Hepatocyte (in vitro differentiated cells): ENCODE measurements around the gene PCDH8. TPM values are rescaled to one million over a fixed set of nuclear protein-coding genes. Genes with fewer than 3 reads are reported as not detected.

Experiments used
- DNase-seq: peaks from one replicate; pipeline ENCODE4 v3.0.0-alpha.2; 2016; ENCODE audit warnings: low spot score
- H2AFZ ChIP-seq: fragments of 200-600 bp; sonication (generic); 2 replicates; pipeline ENCODE4 v1.6.0; 2016; ENCODE audit warnings: antibody characterized with exemption, mild to moderate bottlenecking
- H3K27ac ChIP-seq: fragments of 200-600 bp; sonication (generic); 2 replicates; pipeline ENCODE4 v1.5.1; 2016; ENCODE audit warnings: mild to moderate bottlenecking
- H3K27me3 ChIP-seq: fragments of 200-600 bp; sonication (generic); 2 replicates; pipeline ENCODE4 v1.6.1; 2016
- H3K36me3 ChIP-seq: fragments of 200-600 bp; sonication (generic); replicated peaks from 2 replicates; pipeline ENCODE4 v1.5.1; 2016; ENCODE audit warnings: low read depth; ENCODE audit not compliant: insufficient read depth
- H3K4me1 ChIP-seq: fragments of 200-600 bp; sonication (generic); 2 replicates; pipeline ENCODE4 v1.5.1; 2016; ENCODE audit warnings: mild to moderate bottlenecking, moderate library complexity; ENCODE audit not compliant: insufficient read depth
- H3K4me2 ChIP-seq: fragments of 200-600 bp; sonication (generic); 2 replicates; pipeline ENCODE4 v1.6.0; 2016
- H3K4me3 ChIP-seq: fragments of 200-600 bp; sonication (generic); 2 replicates; pipeline ENCODE4 v1.5.1; 2016; ENCODE audit warnings: mild to moderate bottlenecking
- H3K79me2 ChIP-seq: fragments of 200-600 bp; sonication (generic); 2 replicates; pipeline ENCODE4 v1.6.0; 2017; ENCODE audit warnings: mild to moderate bottlenecking
- H3K9me2 ChIP-seq: fragments of 200-600 bp; sonication (generic); replicated peaks from 2 replicates; pipeline ENCODE4 v1.6.0; 2017; ENCODE audit warnings: mild to moderate bottlenecking; ENCODE audit not compliant: insufficient read depth
- H3K9me3 ChIP-seq: fragments of 200-600 bp; sonication (generic); 2 replicates; pipeline ENCODE4 v1.5.1; 2016; ENCODE audit warnings: low read depth, mild to moderate bottlenecking
- H4K20me1 ChIP-seq: fragments of 200-600 bp; sonication (generic); 2 replicates; pipeline ENCODE4 v1.6.0; 2016; ENCODE audit warnings: mild to moderate bottlenecking; ENCODE audit not compliant: insufficient read depth, poor library complexity, severe bottlenecking
- CTCF ChIP-seq: fragments of 200-600 bp; sonication (generic); IDR thresholded peaks from 2 replicates; pipeline ENCODE4 v1.5.1; 2016; ENCODE audit warnings: antibody characterized with exemption, mild to moderate bottlenecking; ENCODE audit not compliant: poor library complexity
- EZH2 ChIP-seq: fragments of 200-600 bp; sonication (generic); IDR thresholded peaks from 2 replicates; pipeline ENCODE4 v1.6.1; 2016; ENCODE audit warnings: antibody characterized with exemption, mild to moderate bottlenecking, borderline replicate concordance
- EZH2phosphoT487 ChIP-seq: fragments of 200-600 bp; sonication (generic); IDR thresholded peaks from one replicate; pipeline ENCODE4 v1.6.1; 2018; ENCODE audit warnings: antibody characterized with exemption, mild to moderate bottlenecking, low read depth, moderate library complexity; ENCODE audit not compliant: unreplicated experiment, severe bottlenecking
- WGBS: methylation state at CpG from one replicate; pipeline ENCODE4 v1.1.6; 2016; ENCODE audit warnings: low lambda C conversion rate; ENCODE audit errors: missing lambda C conversion rate; 5-methylcytosine and 5-hydroxymethylcytosine counted together
- polyA plus RNA-seq: library from polyadenylated mRNA; unstranded; fragments of >200 nt; fragmentation: Nextera tagmentation; extraction: Ambion mirVana; gene quantifications from 2 replicates; pipeline ENCODE4 v1.2.1, GENCODE V29; 2016
- total RNA-seq: library from RNA; depleted of rRNA; stranded (reverse); fragments of >200 nt; gene quantifications from 2 replicates; pipeline ENCODE4 v1.2.3, GENCODE V29; 2014

PCDH8 gene
- total and polyA plus RNA-seq, 2 experiments from 2014 or later = 0.19 to 0.37 TPM

- Histone ChIP-seq H3K9me3 (no peaks in the 10 kb centered on the region), H4K20me1 (no peaks in the 10 kb centered on the region), H3K9me2 (no peaks in the 10 kb centered on the region), H3K79me2 (no peaks in the 10 kb centered on the region), H3K27ac (no peak overlapping the region), H3K4me1 (no peaks in the 10 kb centered on the region), H3K27me3 (no peaks in the 10 kb centered on the region), H3K4me3 (no peak overlapping the region), H2AFZ (no peak overlapping the region), H3K4me2 (no peak overlapping the region), H3K36me3 (no peaks in the 10 kb centered on the region)
- no peak for TF ChIP-seq EZH2
- no peak for TF ChIP-seq CTCF
- TF ChIP-seq EZH2phosphoT487 = no peak
- 90% methylated on average over 5 of the region's 5 CpGs for WGBS
- no peak for DNase-seq
Observed at GRCh38 chr13:52800856-52801255, 47.6 kb downstream of the PCDH8 start.

GRCh38 chr13:52798770-52799430 is 49.5 kb downstream of the PCDH8 start:
- H3K79me2 ChIP-seq = no peaks in the 10 kb centered on the region
- H2AFZ ChIP-seq = no peak overlapping the region
- no peak overlapping the region for H3K4me2 ChIP-seq
- no peaks in the 10 kb centered on the region for H3K27me3 ChIP-seq
- WGBS = 0% methylated on average over 1 of the region's 1 CpG
- DNase-seq = no peak
- H3K9me3 ChIP-seq = no peaks in the 10 kb centered on the region
- no peaks in the 10 kb centered on the region for H3K4me1 ChIP-seq
- no peak overlapping the region for H3K27ac ChIP-seq
- no peak for TF ChIP-seq EZH2phosphoT487
- no peak for TF ChIP-seq CTCF
- TF ChIP-seq EZH2 = no peak
- no peaks in the 10 kb centered on the region for H4K20me1 ChIP-seq
- H3K9me2 ChIP-seq = no peaks in the 10 kb centered on the region
- H3K4me3 ChIP-seq = no peak overlapping the region
- no peaks in the 10 kb centered on the region for H3K36me3 ChIP-seq

- no peak for TF ChIP-seq EZH2phosphoT487
- no peak for TF ChIP-seq CTCF
- TF ChIP-seq EZH2 = no peak
- no peak overlapping the region for H3K4me2 ChIP-seq
- no peak for DNase-seq
- no peak overlapping the region for H3K27ac ChIP-seq
- H3K4me3 ChIP-seq = no peak overlapping the region
- no peaks in the 10 kb centered on the region for H3K4me1 ChIP-seq
- H3K36me3 ChIP-seq = no peaks in the 10 kb centered on the region
- no peaks in the 10 kb centered on the region for H3K9me3 ChIP-seq
- H3K27me3 ChIP-seq = no peaks in the 10 kb centered on the region
- WGBS = 84% methylated on average over 2 of the region's 2 CpGs
- no peaks in the 10 kb centered on the region for H3K9me2 ChIP-seq
- H2AFZ ChIP-seq = no peak overlapping the region
- no peaks in the 10 kb centered on the region for H4K20me1 ChIP-seq
- H3K79me2 ChIP-seq = no peaks in the 10 kb centered on the region
Observed at GRCh38 chr13:52797176-52797575, 51.3 kb downstream of the PCDH8 start.
